ENCODE results near the gene NLGN4X. TPM values are rescaled to one million over a fixed set of nuclear protein-coding genes. Genes with fewer than 3 reads are reported as not detected.

The NLGN4X gene
- total RNA-seq, 1 experiment from 2014 or later, result 0.11 TPM

GRCh38 chrX:5867778-5868177, 360.9 kb downstream of the NLGN4X start:
- no peak for DNase-seq (ENCODE audit: low read depth)

- DNase-seq (ENCODE audit: low read depth), result no peak
These were observed 371.4 kb downstream of the NLGN4X start for GRCh38 chrX:5857232-5857631.

- DNase-seq (ENCODE audit: low read depth), result no peak
These were observed 375.7 kb downstream of the NLGN4X start for GRCh38 chrX:5852941-5853340.

GRCh38 chrX:5842601-5843000, 386.1 kb downstream of the NLGN4X start:
- no peak for DNase-seq (ENCODE audit: low read depth)
